Naive thymus-derived CD8-positive, alpha-beta T cell (primary cell): ENCODE results near the gene GTF3A. TPM values are rescaled to one million over a fixed set of nuclear protein-coding genes. Genes with fewer than 3 reads are reported as not detected.
A peak's percentile ranks its signal among the peaks of the same experiment; 100 is the strongest.
"Not testable (repeated sequence)": the region's sequence is repeated elsewhere in the genome, so short reads cannot be mapped to it uniquely, and the experiment has no call there.

ENCODE experiments used
- ATAC-seq, 2 donors: fragments of 150-1000 bp; cut with Tn5 transposase in 1 of 2; sonication (Bioruptor Pico), chemical (Tn5 transposase) in 1 of 2; 1 replicate in 1 of 2; 2 replicates in 1 of 2; pipeline ENCODE4 v1.10.0; 2021; ENCODE audit warnings: mild to moderate bottlenecking in 2 of 2, moderate library complexity in 2 of 2
- POLR2A ChIA-PET: fragments of 350-600 bp; sonication (Branson Sonifier 250); formaldehyde crosslinking; loops from one replicate; lab custom pipeline; 2021; ENCODE audit warnings: antibody characterized with exemption; lab: Charles Lee
- DNase-seq, 10 donors: peaks; one replicate each; pipeline versions ENCODE4 v3.0.0 to v3.0.0-alpha.2; 2020 to 2022
- H3K27ac Mint-ChIP-seq, 10 donors: one replicate each; pipeline ENCODE4 v1.8.0; 2020 to 2022; ENCODE audit warnings: mild to moderate bottlenecking in 10 of 10, mixed read lengths in 10 of 10, moderate library complexity in 4 of 10, inconsistent platforms in 1 of 10
- H3K27me3 Mint-ChIP-seq, 5 donors: one replicate each; pipeline ENCODE4 v1.8.0; 2021 to 2022; ENCODE audit warnings: mixed read lengths in 5 of 5
- H3K36me3 Mint-ChIP-seq, 3 donors: one replicate each; pipeline ENCODE4 v1.8.0; 2020 to 2022; ENCODE audit warnings: mixed read lengths in 3 of 3, mild to moderate bottlenecking in 2 of 3, inconsistent platforms in 1 of 3
- H3K4me1 Mint-ChIP-seq, 4 donors: one replicate each; pipeline ENCODE4 v1.8.0; 2021 to 2022; ENCODE audit warnings: mixed read lengths in 4 of 4
- H3K4me3 Mint-ChIP-seq, 10 donors: one replicate each; pipeline ENCODE4 v1.8.0; 2020 to 2022; ENCODE audit warnings: mild to moderate bottlenecking in 10 of 10, mixed read lengths in 10 of 10, moderate library complexity in 6 of 10, inconsistent platforms in 1 of 10
- H3K9me3 Mint-ChIP-seq, 9 donors: one replicate each; pipeline ENCODE4 v1.8.0; 2020 to 2022; ENCODE audit warnings: mixed read lengths in 9 of 9, mild to moderate bottlenecking in 3 of 9, inconsistent platforms in 1 of 9, moderate library complexity in 1 of 9
- polyA plus RNA-seq, 3 donors: library from polyadenylated mRNA; unstranded; fragments of 300-500 nt; fragmentation: Illumina TruSeq; gene quantifications; one replicate each; pipeline ENCODE4 v1.2.3, GENCODE V29; 2021
- total RNA-seq, 8 experiments: library from RNA in 2 of 8; stranded (reverse) in 2 of 8; gene quantifications; one replicate each; pipeline ENCODE4 v1.2.3 and lab custom pipeline; 2021 to 2026

GTF3A gene
- total and polyA plus RNA-seq, 5 experiments from 2014 or later = 238 to 534 (median 406) TPM

GRCh38 chr13:27393101-27393500 lies 31.3 kb upstream of the GTF3A start:
- no peaks in the 10 kb centered on the region for H3K9me3 Mint-ChIP-seq
- no peak for DNase-seq
- peaks cover 0 to 3% (median 0%) of the 10 kb centered on the region in 5 donors for H3K27me3 Mint-ChIP-seq
- H3K36me3 Mint-ChIP-seq = no peaks in the 10 kb centered on the region
- H3K4me1 Mint-ChIP-seq = no peaks in the 10 kb centered on the region
- no peak for ATAC-seq
- no peak overlapping the region for H3K27ac Mint-ChIP-seq
- no peak overlapping the region for H3K4me3 Mint-ChIP-seq
- POLR2A ChIA-PET = interaction anchor here (0.7 kb wide), 1 partner anchor 14 kb away, joined by 4 read pairs; no protein-coding TSS in a partner anchor

GRCh38 chr13:27395007-27395510 lies 29.4 kb upstream of the GTF3A start:
- DNase-seq = no peak
- Mint-ChIP-seq H3K27me3 (peaks cover 0 to 3% (median 0%) of the 10 kb centered on the region in 5 donors), H3K27ac (no peak overlapping the region), H3K36me3 (no peaks in the 10 kb centered on the region), H3K4me1 (no peaks in the 10 kb centered on the region), H3K4me3 (no peak overlapping the region), H3K9me3 (no peaks in the 10 kb centered on the region)
- ATAC-seq = no peak
- POLR2A ChIA-PET = no interaction called here

GRCh38 chr13:27396252-27396846 lies 28.1 kb upstream of the GTF3A start:
- POLR2A ChIA-PET = no interaction called here
- DNase-seq (no peak), ATAC-seq (no peak)
- H3K27me3 Mint-ChIP-seq = peaks cover 0 to 3% (median 0%) of the 10 kb centered on the region in 5 donors
- H3K4me3 Mint-ChIP-seq = no peak overlapping the region
- H3K36me3 Mint-ChIP-seq = no peaks in the 10 kb centered on the region
- H3K27ac Mint-ChIP-seq = no peak overlapping the region
- no peaks in the 10 kb centered on the region for H3K9me3 Mint-ChIP-seq
- H3K4me1 Mint-ChIP-seq = no peaks in the 10 kb centered on the region

- no peaks in the 10 kb centered on the region for H3K36me3 Mint-ChIP-seq
- no peak overlapping the region for H3K4me3 Mint-ChIP-seq
- H3K4me1 Mint-ChIP-seq = no peaks in the 10 kb centered on the region
- peaks cover 0 to 3% (median 0%) of the 10 kb centered on the region in 5 donors for H3K27me3 Mint-ChIP-seq
- no peaks in the 10 kb centered on the region for H3K9me3 Mint-ChIP-seq
- ATAC-seq (no peak), DNase-seq (no peak)
- no peak overlapping the region for H3K27ac Mint-ChIP-seq
- POLR2A ChIA-PET = no interaction called here
Observed at GRCh38 chr13:27398360-27398759, 26.1 kb upstream of the GTF3A start.

GRCh38 chr13:27400405-27400804 lies 24.0 kb upstream of the GTF3A start:
- H3K4me1 Mint-ChIP-seq, H3K36me3 Mint-ChIP-seq, H3K27me3 Mint-ChIP-seq, H3K27ac Mint-ChIP-seq, H3K9me3 Mint-ChIP-seq, POLR2A ChIA-PET, DNase-seq, ATAC-seq, H3K4me3 Mint-ChIP-seq: not testable (repeated sequence)

GRCh38 chr13:27401210-27401609 lies 23.2 kb upstream of the GTF3A start:
- POLR2A ChIA-PET = interaction anchor here (0.7 kb wide), 1 partner anchor 314 kb away, joined by 3 read pairs; no protein-coding TSS in a partner anchor
- no peak overlapping the region for H3K27ac Mint-ChIP-seq
- H3K9me3 Mint-ChIP-seq = no peaks in the 10 kb centered on the region
- no peaks in the 10 kb centered on the region for H3K36me3 Mint-ChIP-seq
- no peak overlapping the region for H3K4me3 Mint-ChIP-seq
- peaks cover 0 to 2% (median 0%) of the 10 kb centered on the region in 5 donors for H3K27me3 Mint-ChIP-seq
- ATAC-seq = no peak
- no peaks in the 10 kb centered on the region for H3K4me1 Mint-ChIP-seq
- no peak for DNase-seq

- Mint-ChIP-seq H3K27me3 (peaks cover 0 to 4% (median 2%) of the 10 kb centered on the region in 5 donors), H3K4me1 (peaks cover 0 to 2% (median 0%) of the 10 kb centered on the region in 4 donors), H3K27ac (no peak overlapping the region), H3K36me3 (no peaks in the 10 kb centered on the region), H3K4me3 (no peak overlapping the region), H3K9me3 (no peaks in the 10 kb centered on the region)
- POLR2A ChIA-PET = no interaction called here
- DNase-seq (no peak), ATAC-seq (no peak)
Observed at GRCh38 chr13:27403203-27403678, 21.2 kb upstream of the GTF3A start.

GRCh38 chr13:27403727-27404385 lies 20.6 kb upstream of the GTF3A start:
- H3K9me3 Mint-ChIP-seq = no peaks in the 10 kb centered on the region
- no peak for ATAC-seq
- no peak for DNase-seq
- H3K4me3 Mint-ChIP-seq = no peak overlapping the region
- no peak overlapping the region for H3K27ac Mint-ChIP-seq
- H3K36me3 Mint-ChIP-seq = no peaks in the 10 kb centered on the region
- POLR2A ChIA-PET = no interaction called here
- peaks cover 0 to 2% (median 0%) of the 10 kb centered on the region in 4 donors for H3K4me1 Mint-ChIP-seq
- peaks cover 0 to 5% (median 2%) of the 10 kb centered on the region in 5 donors for H3K27me3 Mint-ChIP-seq

GRCh38 chr13:27404680-27405079 lies 19.7 kb upstream of the GTF3A start:
- peaks cover 0 to 2% (median 0%) of the 10 kb centered on the region in 4 donors for H3K4me1 Mint-ChIP-seq
- no peak overlapping the region for H3K4me3 Mint-ChIP-seq
- peaks cover 0 to 9% (median 3%) of the 10 kb centered on the region in 5 donors for H3K27me3 Mint-ChIP-seq
- H3K36me3 Mint-ChIP-seq = no peaks in the 10 kb centered on the region
- ATAC-seq (no peak), DNase-seq (no peak)
- H3K27ac Mint-ChIP-seq = no peak overlapping the region
- POLR2A ChIA-PET = no interaction called here
- H3K9me3 Mint-ChIP-seq = peaks cover 0 to 3% (median 0%) of the 10 kb centered on the region in 9 donors

GRCh38 chr13:27405546-27406134 lies 18.8 kb upstream of the GTF3A start:
- no peak overlapping the region for H3K4me3 Mint-ChIP-seq
- DNase-seq (no peak), ATAC-seq (no peak)
- peaks cover 0 to 2% (median 0%) of the 10 kb centered on the region in 4 donors for H3K4me1 Mint-ChIP-seq
- H3K36me3 Mint-ChIP-seq = no peaks in the 10 kb centered on the region
- H3K27me3 Mint-ChIP-seq = peaks cover 0 to 12% (median 3%) of the 10 kb centered on the region in 5 donors
- POLR2A ChIA-PET = no interaction called here
- peaks cover 0 to 3% (median 0%) of the 10 kb centered on the region in 9 donors for H3K9me3 Mint-ChIP-seq
- no peak overlapping the region for H3K27ac Mint-ChIP-seq

GRCh38 chr13:27406178-27406939 lies 18.1 kb upstream of the GTF3A start:
- no peak overlapping the region for H3K4me3 Mint-ChIP-seq
- no peaks in the 10 kb centered on the region for H3K36me3 Mint-ChIP-seq
- POLR2A ChIA-PET = interaction anchor here (1.0 to 1.4 kb wide), 3 partner anchors 18 to 44 kb away, joined by 3 to 5 read pairs (median 4); partner anchors contain the start of genes GTF3A and MTIF3
- peak in 7 of 10 donors; percentile 27 to 55 (median 34) for DNase-seq
- H3K27ac Mint-ChIP-seq = no peak overlapping the region
- peaks cover 0 to 3% (median 0%) of the 10 kb centered on the region in 9 donors for H3K9me3 Mint-ChIP-seq
- peaks cover 0 to 15% (median 3%) of the 10 kb centered on the region in 5 donors for H3K27me3 Mint-ChIP-seq
- H3K4me1 Mint-ChIP-seq = peaks cover 0 to 2% (median 0%) of the 10 kb centered on the region in 4 donors
- ATAC-seq = peak; percentile 68 to 82

- no peak overlapping the region for H3K4me3 Mint-ChIP-seq
- no peak for DNase-seq
- ATAC-seq = no peak
- H3K9me3 Mint-ChIP-seq = peaks cover 0 to 3% (median 0%) of the 10 kb centered on the region in 9 donors
- peaks cover 0 to 16% (median 3%) of the 10 kb centered on the region in 5 donors for H3K27me3 Mint-ChIP-seq
- peaks cover 0 to 2% (median 0%) of the 10 kb centered on the region in 4 donors for H3K4me1 Mint-ChIP-seq
- POLR2A ChIA-PET = no interaction called here
- no peak overlapping the region for H3K27ac Mint-ChIP-seq
- H3K36me3 Mint-ChIP-seq = no peaks in the 10 kb centered on the region
Observed at GRCh38 chr13:27408074-27408473, 16.3 kb upstream of the GTF3A start.
